Measurements from ENCODE around the gene CTPS1.
A peak's percentile ranks its signal among the peaks of the same experiment; 100 is the strongest.

CTPS1 gene

DNA sequence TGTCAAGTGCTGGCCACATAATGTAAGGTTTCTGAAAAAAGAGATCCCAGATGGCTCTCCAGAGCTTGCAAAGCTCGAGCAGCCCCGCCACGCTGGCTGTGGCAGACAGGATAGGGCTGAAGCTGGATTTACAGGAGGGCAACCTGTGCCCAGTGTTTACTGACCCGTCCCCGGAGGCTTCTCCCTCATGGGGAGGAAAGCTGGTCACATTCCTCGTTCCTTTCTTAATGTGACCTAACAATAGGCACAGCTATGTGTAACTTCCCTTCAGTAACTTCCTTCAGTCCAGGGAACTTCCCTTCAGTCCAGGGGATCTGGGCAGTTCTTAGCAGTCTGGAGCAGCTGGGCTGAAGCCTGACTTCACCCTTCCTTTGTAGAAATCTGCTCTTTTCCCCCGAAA lies 34.3 kb downstream of the CTPS1 start:
- DNase-seq, result no peak
- no peak overlapping the region for H3K4me3 ChIP-seq (ENCODE audit: low read depth in 1 of 2, low read length in 2 of 2)
- TF ChIP-seq CTCF (IDR thresholded peaks at IDR 0.05; ENCODE audit: borderline replicate concordance, extremely low read depth, low read length, poor library complexity, severe bottlenecking) (no peak), EZH2 (IDR thresholded peaks at IDR 0.05; ENCODE audit: borderline replicate concordance, low read depth, low read length, severe bottlenecking) (no peak)
- H3K4me1 ChIP-seq (ENCODE audit: insufficient read depth, low read length), result no peaks in the 10 kb centered on the region
- no peak overlapping the region for H3K9ac ChIP-seq (ENCODE audit: low read depth, low read length)
- H3K27me3 ChIP-seq (ENCODE audit: insufficient read depth, low read length, poor library complexity), result no peaks in the 10 kb centered on the region
- no peak overlapping the region for H2AFZ ChIP-seq (ENCODE audit: low read depth, low read length)
- peaks cover 98% of the 10 kb centered on the region for H3K36me3 ChIP-seq (ENCODE audit: insufficient read depth, low read length)
- no peak overlapping the region for H3K4me2 ChIP-seq (ENCODE audit: insufficient read depth, low read length)
- no peak overlapping the region for H3K27ac ChIP-seq (ENCODE audit: low read length)
- no peak for ATAC-seq (ENCODE audit: insufficient read depth, low read depth)
- H3K79me2 ChIP-seq (ENCODE audit: insufficient read depth, low read length), result no peaks in the 10 kb centered on the region
- H4K20me1 ChIP-seq (ENCODE audit: insufficient read depth, low read length), result peaks cover 51% of the 10 kb centered on the region
- H3K9me3 ChIP-seq (ENCODE audit: insufficient read depth, low read length, severe bottlenecking), result no peaks in the 10 kb centered on the region

DNA sequence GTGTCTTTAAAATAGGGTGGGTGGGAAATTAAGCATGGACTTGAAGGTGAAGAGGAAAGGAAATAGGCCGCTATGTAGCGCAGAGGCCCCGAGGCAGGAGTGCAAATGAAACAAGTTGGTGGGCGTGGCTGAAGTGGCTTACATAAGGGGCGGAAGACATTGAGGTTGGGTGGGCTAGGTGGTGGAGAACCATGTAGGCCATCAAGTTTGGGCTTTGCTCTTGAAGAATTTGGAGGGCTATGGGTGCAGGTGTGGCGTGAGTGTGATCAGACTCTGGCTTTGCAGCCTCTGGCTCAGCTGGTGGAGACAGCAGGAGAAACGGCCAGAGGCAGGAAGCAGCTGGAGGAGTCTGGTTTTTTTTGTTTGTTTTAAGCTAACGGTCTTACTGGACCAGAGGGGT lies 35.4 kb downstream of the CTPS1 start:
- Histone ChIP-seq H3K36me3 (ENCODE audit: insufficient read depth, low read length) (peaks cover 97% of the 10 kb centered on the region), H4K20me1 (ENCODE audit: insufficient read depth, low read length) (peaks cover 48% of the 10 kb centered on the region), H3K4me1 (ENCODE audit: insufficient read depth, low read length) (no peaks in the 10 kb centered on the region), H3K4me2 (ENCODE audit: insufficient read depth, low read length) (no peak overlapping the region), H2AFZ (ENCODE audit: low read depth, low read length) (no peak overlapping the region), H3K9me3 (ENCODE audit: insufficient read depth, low read length, severe bottlenecking) (no peaks in the 10 kb centered on the region), H3K27me3 (ENCODE audit: insufficient read depth, low read length, poor library complexity) (no peaks in the 10 kb centered on the region), H3K9ac (ENCODE audit: low read depth, low read length) (no peak overlapping the region), H3K79me2 (ENCODE audit: insufficient read depth, low read length) (no peaks in the 10 kb centered on the region), H3K4me3 (ENCODE audit: low read depth in 1 of 2, low read length in 2 of 2) (no peak overlapping the region), H3K27ac (ENCODE audit: low read length) (no peak overlapping the region)
- TF ChIP-seq EZH2 (IDR thresholded peaks at IDR 0.05; ENCODE audit: borderline replicate concordance, low read depth, low read length, severe bottlenecking), result no peak
- TF ChIP-seq CTCF (IDR thresholded peaks at IDR 0.05; ENCODE audit: borderline replicate concordance, extremely low read depth, low read length, poor library complexity, severe bottlenecking), result no peak
- DNase-seq (no peak), ATAC-seq (ENCODE audit: insufficient read depth, low read depth) (peak; percentile 29; the same call in 1 of the 3 replicates)

GRCh38 chr1:41015281-41015896 lies 35.9 kb downstream of the CTPS1 start:
- Histone ChIP-seq H3K36me3 (ENCODE audit: insufficient read depth, low read length) (peaks cover 92% of the 10 kb centered on the region), H3K9ac (ENCODE audit: low read depth, low read length) (no peak overlapping the region), H4K20me1 (ENCODE audit: insufficient read depth, low read length) (peaks cover 45% of the 10 kb centered on the region), H3K4me1 (ENCODE audit: insufficient read depth, low read length) (no peaks in the 10 kb centered on the region), H3K9me3 (ENCODE audit: insufficient read depth, low read length, severe bottlenecking) (no peaks in the 10 kb centered on the region), H3K4me3 (ENCODE audit: low read depth in 1 of 2, low read length in 2 of 2) (no peak overlapping the region), H3K27ac (ENCODE audit: low read length) (no peak overlapping the region), H2AFZ (ENCODE audit: low read depth, low read length) (no peak overlapping the region), H3K79me2 (ENCODE audit: insufficient read depth, low read length) (no peaks in the 10 kb centered on the region), H3K4me2 (ENCODE audit: insufficient read depth, low read length) (no peak overlapping the region), H3K27me3 (ENCODE audit: insufficient read depth, low read length, poor library complexity) (no peaks in the 10 kb centered on the region)
- ATAC-seq (ENCODE audit: insufficient read depth, low read depth), result no peak
- no peak for DNase-seq
- TF ChIP-seq EZH2 (IDR thresholded peaks at IDR 0.05; ENCODE audit: borderline replicate concordance, low read depth, low read length, severe bottlenecking) (no peak), CTCF (IDR thresholded peaks at IDR 0.05; ENCODE audit: borderline replicate concordance, extremely low read depth, low read length, poor library complexity, severe bottlenecking) (no peak)
